Stimulated activated CD8-positive, alpha-beta memory T cell treated with anti-CD3 and anti-CD28 coated beads, Interleukin-12 subunit alpha, Interleukin-12 subunit beta, amount 100 ng/mL, for 24 hours (primary cell): ENCODE results near the gene VGLL4.

ENCODE experiments used
- DNase-seq: peaks from one replicate; pipeline ENCODE4 v3.0.0-alpha.2; 2020; ENCODE audit errors: extremely low read depth

The VGLL4 gene

DNA sequence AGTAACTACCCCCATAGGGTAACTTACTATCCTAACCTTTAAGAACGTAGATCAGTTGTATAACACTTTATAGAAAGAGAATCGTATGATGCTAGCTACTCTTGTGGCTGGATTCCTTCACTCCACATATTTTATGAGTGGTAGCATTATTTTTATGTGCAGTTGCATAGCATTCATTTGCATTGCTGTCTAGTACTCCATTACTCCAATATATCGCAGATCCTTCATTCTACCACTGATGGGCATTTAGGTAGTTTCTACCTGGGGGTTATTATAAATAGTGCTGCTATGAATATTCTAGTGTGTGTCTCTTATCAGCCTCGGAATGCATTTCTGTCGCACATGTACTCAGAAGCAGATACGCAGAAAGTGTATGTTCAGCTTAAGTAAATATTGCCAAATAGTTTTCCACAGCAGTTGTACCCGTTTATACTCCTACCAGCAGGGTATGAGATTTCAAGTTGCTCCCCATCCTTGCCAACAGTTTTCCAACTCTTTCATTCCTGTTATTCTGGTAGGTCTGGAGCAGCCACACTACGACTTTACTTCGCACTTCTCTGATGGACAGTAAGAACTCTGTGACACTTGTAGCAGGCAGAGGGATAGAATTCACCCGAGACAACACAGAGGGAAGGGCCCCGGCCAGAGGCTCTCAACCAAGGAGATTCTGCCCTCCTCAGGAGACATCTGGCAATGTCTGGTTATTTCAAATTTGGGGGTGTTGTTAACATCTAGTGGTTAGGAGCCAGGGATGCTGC lies 9.8 kb upstream of the VGLL4 start:
- no peak for DNase-seq

- no peak for DNase-seq
Observed at GRCh38 chr3:11651900-11652299, 8.2 kb upstream of the VGLL4 start.

- no peak for DNase-seq
Observed at GRCh38 chr3:11651477-11651876, 7.8 kb upstream of the VGLL4 start.

- DNase-seq: no peak
Observed at GRCh38 chr3:11650391-11650790, 6.7 kb upstream of the VGLL4 start.

DNA sequence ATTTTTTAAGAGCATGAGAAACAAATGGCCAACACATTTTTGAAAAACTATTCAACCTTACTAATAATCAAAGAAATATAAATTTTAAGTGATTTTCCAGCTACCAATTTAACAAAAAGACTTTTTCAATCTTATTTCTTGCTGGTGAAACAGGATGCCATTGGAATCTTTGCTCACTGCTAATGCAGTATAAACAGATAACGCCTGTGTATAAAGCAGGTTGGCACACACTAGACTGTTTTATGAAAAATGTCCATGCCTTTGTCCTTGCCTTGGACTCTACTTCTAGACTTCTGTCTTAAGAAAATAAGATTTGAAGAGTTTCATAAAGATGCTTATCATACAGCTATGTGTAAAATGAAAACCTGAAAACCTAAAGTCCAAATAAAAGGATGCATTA lies 5.0 kb upstream of the VGLL4 start:
- no peak for DNase-seq

DNA sequence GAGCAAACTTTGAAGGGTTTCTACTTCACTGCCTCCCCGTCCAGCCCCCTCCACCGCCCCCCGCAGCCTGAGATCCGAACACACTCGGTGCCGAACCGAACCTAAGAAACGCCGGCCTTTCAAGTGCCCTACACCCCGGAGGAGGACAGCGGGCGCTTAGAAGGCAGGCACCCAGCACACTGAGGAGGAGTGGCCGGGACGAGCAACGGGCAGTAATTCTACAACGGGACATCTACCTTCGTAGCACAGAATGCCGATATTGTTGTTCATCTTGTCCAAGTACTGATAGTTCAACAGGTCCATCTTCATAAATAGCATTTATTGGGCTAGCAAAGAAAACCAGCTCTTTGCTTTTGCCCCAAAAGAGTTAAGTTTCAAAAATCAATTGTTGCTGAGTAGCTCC lies 513 bp downstream of the VGLL4 start:
- DNase-seq: no peak

GRCh38 chr3:11642431-11643191 lies 1.1 kb downstream of the VGLL4 start:
- DNase-seq: peak; percentile 26

DNA sequence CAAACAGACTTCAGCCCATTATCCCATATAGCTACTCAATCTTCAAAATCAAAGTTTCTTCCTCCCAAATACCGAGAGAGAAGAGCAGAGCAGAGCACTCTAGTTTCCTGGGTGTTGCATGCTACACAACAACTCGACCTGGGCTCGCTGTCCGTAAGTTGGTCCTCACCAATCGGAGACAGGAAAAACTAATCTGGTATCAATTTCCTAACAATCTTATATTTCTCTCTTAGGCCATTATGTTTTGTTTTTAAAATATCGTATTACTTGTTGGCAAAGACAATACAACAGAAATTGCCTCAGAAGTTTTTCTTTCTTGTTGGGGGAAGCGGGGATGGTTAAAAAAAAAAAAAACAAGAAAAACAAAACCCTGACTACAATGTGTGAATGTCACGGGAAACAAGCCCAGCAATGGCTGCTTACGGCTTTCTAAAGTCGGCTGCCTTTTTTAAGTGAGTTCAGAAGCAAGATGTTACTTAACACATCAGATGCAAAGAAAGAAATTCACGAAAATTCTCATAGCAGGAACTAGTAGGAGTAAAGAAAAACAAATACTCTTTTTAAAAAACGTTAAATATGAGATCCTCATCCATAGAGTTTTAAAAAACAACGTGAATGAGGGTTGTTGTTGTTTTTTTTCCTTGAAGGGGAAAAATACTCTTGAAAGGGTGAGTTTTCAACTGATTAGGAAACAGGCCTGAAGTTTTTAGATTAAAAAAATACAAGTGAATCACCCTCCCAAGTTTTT lies 1.9 kb downstream of the VGLL4 start:
- DNase-seq: no peak

GRCh38 chr3:11641316-11641682 lies 2.4 kb downstream of the VGLL4 start:
- DNase-seq: no peak

GRCh38 chr3:11640009-11640673 lies 3.6 kb downstream of the VGLL4 start:
- DNase-seq: no peak

DNA sequence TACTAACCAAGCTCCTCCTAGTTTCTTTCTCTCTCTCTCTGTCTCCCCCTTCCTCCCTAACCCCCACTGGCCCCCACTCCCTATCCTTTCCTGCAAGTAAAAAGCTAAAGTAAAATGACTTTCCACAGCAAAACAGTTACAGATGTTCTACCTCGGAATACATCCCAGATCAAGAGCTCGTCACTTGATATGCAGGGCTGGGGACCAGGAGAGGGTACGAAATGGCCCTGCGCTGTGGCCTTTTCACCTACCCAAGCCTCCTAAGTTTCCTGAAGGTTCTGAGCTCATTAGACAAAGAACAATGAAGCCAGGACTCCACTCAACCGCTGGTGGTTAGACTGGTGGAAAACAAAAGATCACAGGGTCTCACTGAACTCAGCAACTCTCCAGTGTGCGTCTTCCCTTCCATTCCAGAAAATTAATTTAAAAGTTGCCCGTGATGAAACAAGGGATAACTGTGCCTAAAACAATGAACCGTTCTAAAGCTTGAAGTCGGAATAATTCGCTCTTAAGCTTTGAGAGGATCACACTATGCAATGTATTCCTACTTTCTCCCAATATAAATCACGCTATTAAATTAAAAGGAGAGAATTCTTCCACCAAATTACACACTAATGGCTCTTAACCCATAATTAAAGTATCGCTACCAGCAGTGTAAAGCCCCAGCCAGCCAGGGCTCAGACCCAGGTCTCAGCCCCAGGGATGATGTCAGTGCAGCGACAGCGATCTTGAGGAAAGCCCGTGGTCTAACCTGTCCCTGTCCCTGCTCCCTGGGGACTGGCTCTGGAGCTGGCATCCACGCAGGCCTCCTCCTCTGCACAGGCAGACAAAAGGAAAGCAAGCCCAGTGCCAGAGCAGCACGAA lies 5.0 kb downstream of the VGLL4 start:
- DNase-seq: no peak

- DNase-seq: no peak
Observed at GRCh38 chr3:11637901-11638458, 5.7 kb downstream of the VGLL4 start.

DNA sequence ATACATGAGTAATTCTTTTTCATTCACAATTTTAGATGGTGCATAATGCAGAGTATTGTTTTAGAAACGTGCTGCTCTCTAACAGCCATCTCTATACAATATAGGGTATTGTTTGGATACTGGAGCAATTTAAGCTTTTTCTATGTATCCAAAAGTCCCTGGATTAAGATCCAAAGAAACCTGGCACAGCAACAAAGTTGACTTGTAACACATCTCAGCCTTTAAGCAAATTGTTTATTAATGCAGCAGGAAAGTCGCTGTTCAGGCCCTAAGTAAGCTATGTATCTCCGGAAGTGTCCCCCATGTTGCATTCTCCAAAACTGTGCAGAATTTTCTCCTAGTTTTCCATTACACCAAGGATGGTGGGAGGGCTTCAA lies 7.3 kb downstream of the VGLL4 start:
- DNase-seq: no peak

DNA sequence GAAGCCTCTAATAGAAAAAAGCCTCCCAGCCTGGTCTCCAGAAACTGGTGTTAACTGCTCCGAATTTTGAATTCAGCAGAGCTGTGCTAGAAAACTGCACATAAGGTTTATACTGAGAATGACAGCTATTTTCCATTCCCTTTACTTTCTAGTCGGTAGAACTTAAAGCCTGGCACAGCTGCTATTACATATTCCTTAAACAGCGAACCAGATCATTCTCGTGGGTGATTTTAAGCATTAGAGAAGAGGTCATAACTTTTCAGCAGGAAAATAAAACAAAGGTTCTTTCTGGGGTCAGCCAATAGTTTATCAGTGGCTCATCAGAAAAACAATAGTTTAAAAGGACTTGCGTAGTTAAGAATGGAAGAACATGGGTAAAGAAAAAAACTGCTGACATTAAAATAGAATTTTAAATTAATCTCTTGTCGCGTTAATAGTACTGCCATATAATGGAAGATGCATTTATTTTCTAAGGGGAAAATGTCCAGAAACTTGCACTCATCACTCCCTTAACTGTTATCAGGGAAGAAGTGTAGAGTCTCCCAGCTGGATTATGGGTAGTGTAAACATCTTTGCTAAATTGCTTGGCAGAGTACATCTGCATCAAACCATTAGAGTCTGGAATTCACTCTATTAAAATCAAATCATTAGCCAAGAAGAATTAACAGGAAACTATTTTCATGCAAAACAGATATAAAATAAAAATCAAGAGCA lies 7.9 kb downstream of the VGLL4 start:
- no peak for DNase-seq

DNA sequence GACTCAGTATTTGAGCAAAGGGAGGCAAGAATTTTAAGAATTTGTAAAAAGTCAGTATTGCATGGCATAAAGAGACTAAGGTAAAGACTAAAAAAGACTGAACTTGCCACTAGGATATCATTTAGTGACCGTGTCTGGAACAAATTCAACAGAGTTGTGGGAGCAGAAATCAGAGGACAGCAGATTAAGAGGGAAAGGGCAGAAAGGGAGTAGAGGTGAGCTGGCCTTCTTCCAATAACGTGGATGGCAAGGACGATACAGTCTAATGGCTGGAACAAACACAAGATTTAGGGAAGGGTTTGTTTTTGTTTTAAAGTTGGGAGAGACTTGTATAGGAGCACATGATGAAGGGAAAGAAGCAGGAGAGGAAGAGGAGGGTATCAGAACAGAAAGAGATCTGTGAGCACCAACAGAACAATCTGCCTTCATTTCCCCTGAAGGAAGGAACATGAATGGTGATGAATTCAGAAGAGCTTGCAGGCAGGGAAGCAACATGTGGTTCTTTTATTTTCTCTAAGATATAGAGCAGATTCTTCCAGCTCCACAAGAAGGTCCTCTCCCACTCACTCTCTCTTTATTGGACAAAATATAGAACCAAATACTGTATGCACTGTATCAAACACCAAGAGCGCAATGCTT lies 8.6 kb downstream of the VGLL4 start:
- DNase-seq: no peak

- DNase-seq: no peak
Observed at GRCh38 chr3:11634081-11634635, 9.6 kb downstream of the VGLL4 start.

DNA sequence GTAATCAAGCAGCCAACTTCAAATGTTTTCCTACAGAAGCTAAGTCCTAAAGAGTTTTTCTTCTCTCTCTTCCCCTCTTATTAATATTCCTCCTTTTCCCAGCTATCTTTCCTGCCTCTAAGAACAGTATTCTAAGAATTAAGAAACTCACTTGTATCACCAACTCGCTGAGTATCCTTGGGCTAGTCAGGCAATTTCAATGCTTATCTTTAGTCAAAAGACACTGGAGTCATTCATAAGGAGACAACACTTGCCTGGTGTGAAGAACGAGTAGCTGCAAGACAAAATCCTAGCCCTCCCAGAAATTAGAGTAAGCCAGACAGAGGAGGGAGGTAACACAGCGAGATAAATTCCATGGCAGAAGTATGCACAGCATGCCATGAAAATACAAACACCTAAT lies 10.7 kb downstream of the VGLL4 start:
- DNase-seq: no peak

GRCh38 chr3:11632564-11632963 lies 11.2 kb downstream of the VGLL4 start:
- no peak for DNase-seq

DNA sequence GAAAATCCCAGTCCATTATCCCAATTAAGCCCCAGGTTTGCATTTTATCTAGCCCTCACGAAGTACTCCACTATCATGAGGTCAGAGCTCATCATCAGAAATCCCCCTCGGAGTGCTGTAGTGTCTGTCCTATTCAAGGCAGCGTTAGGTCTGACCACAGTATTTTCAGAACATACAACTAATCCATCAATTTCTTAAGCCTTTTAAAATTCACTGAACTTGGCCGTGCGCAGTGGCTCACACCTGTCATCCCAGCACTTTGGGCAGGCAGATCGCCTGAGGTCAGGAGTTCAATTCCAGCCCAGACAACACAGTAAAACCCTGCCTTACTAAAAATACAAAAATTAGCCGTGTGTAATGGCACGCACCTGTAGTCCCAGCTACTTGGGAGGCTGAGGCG lies 11.9 kb downstream of the VGLL4 start:
- no peak for DNase-seq

- no peak for DNase-seq
Observed at GRCh38 chr3:11629716-11630115, 14.0 kb downstream of the VGLL4 start.
